ENCODE results near the gene ARHGAP22.

ARHGAP22 gene

GRCh38 chr10:48470893-48471805 lies 133.7 kb downstream of the ARHGAP22 start:
- no peak for DNase-seq

DNA sequence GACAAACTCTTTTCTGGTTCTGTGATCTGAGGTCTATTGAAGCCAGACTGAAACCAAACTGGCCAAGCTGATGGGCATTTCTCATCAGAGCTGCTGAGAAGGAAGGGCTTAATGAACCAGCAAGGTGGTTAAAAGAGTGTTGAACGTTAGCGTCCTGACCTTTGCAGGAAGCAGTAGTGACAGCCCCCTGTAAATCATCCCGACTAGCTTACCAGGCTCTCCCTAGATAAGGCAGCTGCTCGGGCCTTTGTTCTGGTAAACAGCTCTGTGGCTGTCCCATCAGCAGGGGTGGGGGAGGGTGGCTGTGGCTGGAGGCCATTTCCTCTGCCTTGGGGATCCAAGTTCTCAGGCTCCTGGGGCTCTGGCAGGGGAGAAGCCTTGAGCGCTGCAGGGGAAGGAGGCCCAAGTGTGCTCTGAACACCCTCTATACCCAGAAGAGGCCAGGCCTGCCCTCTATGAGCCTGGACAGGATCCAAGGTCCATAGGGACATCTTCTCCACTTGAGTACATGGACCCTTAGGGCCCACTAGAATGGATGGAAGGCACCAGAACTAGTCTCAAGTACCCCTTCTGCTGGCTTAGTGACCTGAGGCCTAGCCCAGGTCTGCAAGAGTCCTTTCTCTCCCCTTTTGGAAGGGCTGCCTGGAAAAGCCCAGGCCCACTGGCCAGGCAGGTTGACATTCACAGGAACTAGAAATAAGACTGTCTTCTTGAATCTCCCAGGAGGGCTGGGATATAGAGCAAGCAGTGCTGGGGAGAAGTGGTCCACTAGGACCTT lies 134.6 kb downstream of the ARHGAP22 start:
- no peak for DNase-seq

- DNase-seq, result no peak
These were observed 135.3 kb downstream of the ARHGAP22 start for GRCh38 chr10:48469516-48470020.

DNA sequence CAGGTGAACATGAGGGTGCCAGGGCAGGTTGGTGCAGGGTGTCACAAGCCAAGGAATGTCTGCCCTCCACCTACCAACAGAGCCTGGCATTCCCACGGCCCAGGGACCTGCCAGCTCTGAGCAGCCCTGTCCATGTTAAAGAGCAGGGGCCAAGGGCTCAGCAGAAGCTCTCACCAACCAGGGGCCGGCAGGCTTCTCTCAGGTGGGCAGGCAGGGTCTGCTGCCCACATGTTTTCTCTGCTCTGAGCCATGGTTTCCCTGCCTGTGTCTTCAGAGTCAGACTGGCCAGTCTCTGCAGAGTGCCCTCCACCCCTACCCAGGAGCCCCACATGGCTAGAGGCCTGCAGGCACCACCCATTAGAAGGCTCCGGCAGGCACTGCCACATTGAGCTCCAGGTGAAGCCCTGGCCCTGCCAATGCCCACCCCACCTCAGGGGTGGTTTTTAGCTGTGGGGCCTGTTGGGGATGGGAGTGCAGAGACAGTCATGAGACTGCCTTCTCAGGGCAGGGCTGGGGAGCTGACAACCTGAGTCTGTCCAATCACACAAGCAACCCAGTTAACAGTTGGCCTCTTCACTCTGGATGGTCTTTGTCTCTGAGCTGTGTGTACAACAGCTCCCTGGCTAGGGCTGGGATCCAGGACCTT lies 135.9 kb downstream of the ARHGAP22 start:
- no peak for DNase-seq

DNA sequence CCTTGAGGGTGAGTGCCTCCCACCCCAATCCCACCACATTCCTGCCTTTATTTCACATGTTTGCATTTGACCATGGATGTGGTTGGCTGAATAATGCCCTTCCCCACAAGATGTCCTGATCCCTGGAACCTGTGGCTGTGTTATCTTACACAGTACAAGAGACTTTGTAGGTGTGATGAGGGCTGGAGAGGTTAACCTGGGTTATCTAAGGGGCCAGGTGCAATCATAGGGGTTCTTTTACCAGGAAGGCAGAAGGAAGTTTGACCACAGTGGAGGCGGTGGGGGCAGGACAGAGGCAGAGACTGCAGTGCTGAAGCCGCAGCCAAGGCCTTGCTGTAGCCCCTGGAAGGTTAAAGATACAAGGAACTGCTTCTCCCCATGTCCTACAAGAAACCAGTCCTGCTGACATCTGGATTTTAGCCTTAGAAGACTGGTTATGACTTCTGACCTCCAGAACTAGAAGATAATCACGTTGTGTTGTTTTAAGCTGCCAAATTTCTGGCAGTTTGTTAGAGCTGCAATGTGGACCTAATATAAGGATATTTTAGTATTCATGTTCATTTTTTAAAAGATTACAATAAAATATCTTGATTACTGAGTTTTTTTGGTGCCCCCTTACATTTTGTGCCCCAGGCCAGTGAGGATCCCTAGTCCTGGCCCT lies 136.6 kb downstream of the ARHGAP22 start:
- no peak for DNase-seq

DNA sequence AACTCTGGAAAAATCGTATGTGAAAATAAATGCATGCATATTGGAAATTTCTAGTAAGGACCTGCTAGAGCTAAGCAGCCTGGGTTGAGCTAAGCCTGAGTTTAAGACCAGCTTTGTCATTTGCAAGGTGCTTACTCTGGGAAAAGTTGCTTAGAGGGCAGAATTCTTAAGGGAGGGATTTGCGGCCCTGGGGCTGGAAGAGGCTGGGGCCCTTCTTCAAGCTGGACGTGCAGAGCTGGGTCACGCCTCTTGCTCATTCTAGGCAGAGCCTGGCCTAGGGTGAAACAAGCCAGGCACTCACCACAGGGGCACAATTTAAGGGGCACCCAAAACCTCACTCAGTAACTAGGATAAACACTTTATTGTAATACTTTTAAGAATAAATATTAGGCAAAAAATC lies 137.2 kb downstream of the ARHGAP22 start:
- no peak for DNase-seq

- no peak for DNase-seq
These were observed 138.1 kb downstream of the ARHGAP22 start for GRCh38 chr10:48466611-48467240.

DNA sequence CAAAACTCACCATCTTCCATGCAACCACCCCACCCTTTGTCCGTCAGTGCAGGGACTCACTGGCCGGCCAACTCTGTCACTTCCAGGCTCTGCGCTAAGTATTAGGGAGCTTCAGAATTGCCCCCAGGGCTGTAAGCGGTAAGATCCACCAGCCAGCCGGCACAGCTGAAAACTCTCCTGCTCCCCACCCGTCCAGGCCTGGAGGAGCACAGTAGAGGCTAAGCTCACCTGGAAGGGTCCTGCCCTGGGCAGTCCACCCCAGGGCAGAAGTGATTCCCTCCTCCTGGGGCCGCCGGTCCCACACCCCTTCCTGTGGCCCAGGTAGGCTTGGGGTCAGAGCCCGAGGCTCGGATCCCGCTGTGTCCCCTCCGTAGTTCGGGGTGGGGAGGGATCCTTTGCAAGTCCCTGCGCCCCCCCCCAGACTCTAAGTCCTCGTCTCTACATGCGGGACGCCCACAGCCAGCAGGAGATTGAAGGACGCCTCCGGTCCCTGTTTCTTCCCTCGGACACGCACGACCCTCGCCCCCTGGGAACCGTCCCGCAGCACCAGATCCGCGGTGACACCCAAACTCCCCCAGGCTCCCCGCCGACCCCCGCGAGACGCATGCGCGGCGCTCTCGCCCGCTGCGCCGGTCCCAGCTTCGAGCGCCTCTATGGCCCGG lies 138.9 kb downstream of the ARHGAP22 start:
- DNase-seq, result no peak

DNA sequence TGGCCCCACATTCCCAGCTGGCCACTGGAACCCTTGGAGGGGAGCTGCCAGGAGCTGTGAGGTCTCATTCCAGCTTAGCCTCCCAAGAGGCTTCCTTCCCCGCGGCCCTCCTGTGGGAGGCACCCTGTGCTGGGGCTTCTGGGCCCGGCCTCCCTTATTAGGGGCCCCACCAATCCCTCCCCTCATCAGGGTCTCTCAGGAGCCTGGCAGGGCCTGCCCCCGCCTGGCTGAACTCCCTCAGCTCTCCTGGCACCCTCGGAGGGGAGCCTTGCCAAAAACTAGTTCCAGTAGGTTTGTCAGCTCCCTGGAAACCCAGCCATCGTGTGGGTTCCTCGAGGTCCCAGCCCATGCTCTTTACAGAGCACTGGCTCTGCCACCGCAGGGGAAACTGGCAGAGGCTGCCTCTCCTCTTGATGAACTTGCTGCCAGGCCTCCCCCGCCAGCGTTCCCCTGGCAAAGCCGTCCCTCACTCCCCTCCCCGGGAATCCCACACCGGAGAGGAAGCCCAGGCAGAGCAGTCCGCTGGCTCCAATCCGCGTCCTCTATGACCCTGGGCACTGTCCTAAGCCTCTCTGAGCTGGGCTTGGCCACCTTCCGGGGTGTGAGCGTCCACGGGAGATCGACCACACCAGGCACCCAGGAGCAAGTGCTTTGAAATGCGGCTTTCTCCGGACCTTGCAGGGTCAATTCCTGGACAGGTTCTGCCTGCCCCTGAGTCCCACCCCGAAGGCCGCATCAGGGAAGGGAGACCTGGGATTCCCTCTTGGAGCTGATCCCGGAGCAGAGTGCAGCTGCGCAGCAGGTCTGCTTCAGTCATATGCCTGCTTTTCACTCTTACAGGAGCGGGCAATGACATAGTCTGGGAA lies 139.8 kb downstream of the ARHGAP22 start:
- no peak for DNase-seq

- no peak for DNase-seq
These were observed 140.6 kb downstream of the ARHGAP22 start for GRCh38 chr10:48464121-48464870.

DNA sequence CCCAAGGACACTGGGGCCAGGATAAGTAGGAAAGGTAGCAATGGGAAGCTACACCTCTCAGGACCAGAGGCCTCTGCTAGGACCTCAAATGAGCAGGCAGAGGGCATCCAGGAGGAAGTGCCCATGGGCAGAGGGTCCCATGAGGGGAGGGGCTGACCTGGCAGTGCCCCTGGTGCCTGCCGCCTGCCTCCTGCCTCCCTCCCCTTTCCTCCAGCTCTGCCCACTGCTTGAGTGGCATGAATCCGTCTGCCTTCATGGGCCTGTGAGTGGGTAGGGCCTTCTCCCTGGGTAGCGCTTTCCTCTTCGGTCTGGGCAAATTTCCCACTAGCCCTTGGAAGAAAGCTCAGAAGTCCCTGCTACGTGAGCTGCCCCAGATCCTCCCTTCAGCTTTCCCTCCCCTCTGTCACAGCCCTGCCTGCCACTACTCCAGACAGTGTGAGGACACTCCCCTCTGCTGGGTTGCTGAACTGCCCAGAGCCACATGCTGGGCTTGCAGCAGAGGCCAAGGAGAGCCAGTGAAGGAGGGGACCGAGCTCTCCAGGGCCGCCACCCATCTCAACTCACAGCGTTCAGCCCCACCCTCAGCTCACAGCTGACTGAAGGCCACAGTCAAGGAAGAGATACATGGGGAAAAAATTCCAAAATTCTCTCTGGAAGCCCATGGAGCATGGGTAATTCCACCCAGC lies 141.4 kb downstream of the ARHGAP22 start:
- DNase-seq, result no peak

- no peak for DNase-seq
These were observed 142.3 kb downstream of the ARHGAP22 start for GRCh38 chr10:48462482-48463020.

GRCh38 chr10:48461623-48462481 lies 143.0 kb downstream of the ARHGAP22 start:
- DNase-seq, result no peak

GRCh38 chr10:48460182-48460581 lies 144.7 kb downstream of the ARHGAP22 start:
- DNase-seq, result no peak

GRCh38 chr10:48459270-48460150 lies 145.4 kb downstream of the ARHGAP22 start:
- DNase-seq, result no peak

DNA sequence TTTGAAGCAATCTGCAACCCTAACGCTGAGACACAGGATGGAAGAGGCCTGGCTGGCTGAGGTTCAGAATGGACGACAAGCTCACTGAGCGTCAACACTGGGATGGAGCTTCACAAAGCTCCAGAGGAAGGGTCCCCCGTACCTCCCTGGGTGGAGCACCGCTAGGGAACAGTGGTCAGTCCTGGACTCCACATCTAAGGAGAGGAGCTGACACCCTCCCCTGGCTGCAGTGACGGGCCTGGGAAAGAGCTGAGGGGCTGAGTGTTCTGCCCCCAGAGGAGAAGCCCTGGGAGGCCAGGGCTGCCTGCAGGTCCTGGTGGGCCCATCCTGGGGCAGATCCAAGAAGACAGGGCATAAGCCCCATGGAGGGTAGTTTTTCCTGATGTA lies 146.2 kb downstream of the ARHGAP22 start:
- no peak for DNase-seq
